IMR-90 (cell line): Measurements from ENCODE around the gene RAF1. TPM values are rescaled to one million over a fixed set of nuclear protein-coding genes. Genes with fewer than 3 reads are reported as not detected.

Experiments used
- ATAC-seq: fragments of 200-7000 bp; cut with Tn5 transposase; 2 replicates; pipeline ENCODE4 v1.9.1; 2020; ENCODE audit warnings: low read depth, mild to moderate bottlenecking, moderate library complexity
- BruUV-seq: library from RNA; stranded (reverse); fragments of 400-500 nt; replicated peaks from 2 replicates; lab custom pipeline; 2021; lab: Mats Ljungman, UMichigan
- CTCF ChIA-PET: fragments of 300-600 bp; formaldehyde crosslinking; extraction: SDS; loops from one replicate; lab custom pipeline; 2021; ENCODE audit warnings: antibody characterized with exemption; lab: Yijun Ruan, JAX
- POLR2A ChIA-PET: fragments of 300-600 bp; sonication (Branson Sonifier 250); formaldehyde crosslinking; loops from one replicate; lab custom pipeline; 2022; ENCODE audit warnings: antibody characterized with exemption; ENCODE audit not compliant: unreplicated experiment; lab: Charles Lee
- DNase-seq: peaks from one replicate; pipeline ENCODE4 v3.0.0; 2013
- H2AFZ ChIP-seq: replicated peaks from 2 replicates; pipeline ENCODE3; 2013; ENCODE audit warnings: low read length, mild to moderate bottlenecking; ENCODE audit not compliant: poor library complexity
- H2AK5ac ChIP-seq: 2 replicates; pipeline ENCODE4 v1.6.1; 2013; ENCODE audit warnings: low read depth, low read length, inconsistent platforms
- H2AK9ac ChIP-seq: replicated peaks from 2 replicates; pipeline ENCODE3; 2013; ENCODE audit warnings: mild to moderate bottlenecking, low read depth, low read length, moderate library complexity; ENCODE audit not compliant: poor library complexity
- H2BK120ac ChIP-seq: 2 replicates; pipeline ENCODE4 v1.6.1; 2013; ENCODE audit warnings: low read depth, low read length, inconsistent platforms
- H2BK15ac ChIP-seq: 3 replicates; pipeline ENCODE4 v1.6.1; 2013; ENCODE audit warnings: low read depth, low read length, inconsistent platforms
- H2BK20ac ChIP-seq: 2 replicates; pipeline ENCODE4 v1.6.1; 2013; ENCODE audit warnings: low read depth, mild to moderate bottlenecking, inconsistent platforms, low read length, moderate library complexity
- H2BK5ac ChIP-seq: 2 replicates; pipeline ENCODE4 v1.6.1; 2013; ENCODE audit warnings: mild to moderate bottlenecking, low read depth, low read length, inconsistent platforms; ENCODE audit not compliant: poor library complexity, severe bottlenecking
- H3K14ac ChIP-seq: replicated peaks from 2 replicates; pipeline ENCODE4 v1.6.1; 2013; ENCODE audit warnings: low read depth, low read length, inconsistent platforms
- H3K18ac ChIP-seq: 2 replicates; pipeline ENCODE4 v1.6.1; 2013; ENCODE audit warnings: low read depth, low read length, control low read depth
- H3K23ac ChIP-seq: 2 replicates; pipeline ENCODE4 v1.6.1; 2013; ENCODE audit warnings: low read depth, low read length, inconsistent platforms
- H3K27ac ChIP-seq: 2 replicates; pipeline ENCODE4 v1.5.1; 2013; ENCODE audit warnings: mild to moderate bottlenecking, control low read depth, low read length; ENCODE audit not compliant: insufficient read depth
- H3K27me3 ChIP-seq: 2 replicates; pipeline ENCODE4 v1.6.1; 2013; ENCODE audit warnings: low read length; ENCODE audit not compliant: control insufficient read depth, insufficient read depth
- H3K36me3 ChIP-seq: 2 replicates; pipeline ENCODE4 v1.6.1; 2013; ENCODE audit warnings: low read length, mixed read lengths; ENCODE audit not compliant: control insufficient read depth, insufficient read depth
- H3K4ac ChIP-seq: 2 replicates; pipeline ENCODE4 v1.6.1; 2013; ENCODE audit warnings: low read depth, low read length, inconsistent platforms
- H3K4me1 ChIP-seq: 2 replicates; pipeline ENCODE4 v1.6.1; 2013; ENCODE audit warnings: low read length, mixed read lengths; ENCODE audit not compliant: control insufficient read depth, insufficient read depth
- H3K4me2 ChIP-seq: 2 replicates; pipeline ENCODE4 v1.6.1; 2013; ENCODE audit warnings: low read depth, mild to moderate bottlenecking, control low read depth, low read length, moderate library complexity
- H3K4me3 ChIP-seq: 2 replicates; pipeline ENCODE4 v1.5.1; 2013; ENCODE audit warnings: low read depth, mild to moderate bottlenecking, control low read depth, low read length, moderate library complexity; ENCODE audit not compliant: insufficient read depth
- H3K56ac ChIP-seq: 2 replicates; pipeline ENCODE4 v1.6.1; 2013; ENCODE audit warnings: low read length, inconsistent platforms; ENCODE audit not compliant: insufficient read depth; ENCODE audit errors: extremely low read depth
- H3K79me1 ChIP-seq, 2 experiments: 2 replicates each; pipeline ENCODE4 v1.6.1; 2013; ENCODE audit warnings: low read length in 2 of 2, inconsistent platforms in 1 of 2, low read depth in 1 of 2
- H3K9ac ChIP-seq: 2 replicates; pipeline ENCODE4 v1.6.1; 2013; ENCODE audit warnings: low read depth, low read length, control low read depth
- H3K9me1 ChIP-seq: 2 replicates; pipeline ENCODE4 v1.6.1; 2013; ENCODE audit warnings: low read length, inconsistent platforms; ENCODE audit not compliant: insufficient read depth
- H3K9me3 ChIP-seq: 2 replicates; pipeline ENCODE4 v1.6.1; 2013; ENCODE audit warnings: low read length; ENCODE audit not compliant: control insufficient read depth, insufficient read depth
- H4K20me1 ChIP-seq: 2 replicates; pipeline ENCODE4 v1.6.1; 2013; ENCODE audit warnings: low read length, inconsistent platforms; ENCODE audit not compliant: insufficient read depth
- H4K5ac ChIP-seq: 2 replicates; pipeline ENCODE4 v1.6.1; 2013; ENCODE audit warnings: mild to moderate bottlenecking, low read depth, low read length, control low read depth
- H4K8ac ChIP-seq, 2 experiments: 2 replicates each; pipeline ENCODE4 v1.6.1; 2013; ENCODE audit warnings: low read depth in 2 of 2, low read length in 2 of 2, control low read depth in 1 of 2, inconsistent platforms in 1 of 2
- H4K91ac ChIP-seq: 2 replicates; pipeline ENCODE4 v1.6.1; 2013; ENCODE audit warnings: low read depth, low read length, inconsistent platforms; ENCODE audit not compliant: insufficient read depth
- BHLHE40 ChIP-seq: fragments of 150-350 bp; IDR thresholded peaks from 2 replicates; pipeline ENCODE4 v1.6.1; 2016; ENCODE audit warnings: mild to moderate bottlenecking, low read depth, low read length
- CHD1 ChIP-seq: IDR thresholded peaks from 2 replicates; pipeline ENCODE4 v1.6.1; 2012; ENCODE audit warnings: low read depth, low read length, improper control_type of control experiment
- MAFK ChIP-seq: IDR thresholded peaks from 2 replicates; pipeline ENCODE4 v1.6.1; 2012; ENCODE audit warnings: low read depth, low read length, improper control_type of control experiment
- WGBS, 2 experiments: methylation state at CpG; one replicate each; pipeline versions ENCODE4 v1.1.5 to v1.1.7; 2013; ENCODE audit warnings: missing lambda C conversion rate in 2 of 2; ENCODE audit not compliant: insufficient read length in 1 of 2; ENCODE audit errors: extremely low coverage in 2 of 2; 5-methylcytosine and 5-hydroxymethylcytosine counted together
- dilution Hi-C: fragments of 300-500 bp; cut with HindIII; formaldehyde crosslinking; loops from one replicate; pipeline ENCODE4 v1.14.3; 2018; ENCODE audit warnings: low sequenced_read_pairs; ENCODE audit not compliant: unreplicated experiment
- in situ Hi-C: fragments of 300-500 bp; cut with MboI; formaldehyde crosslinking; loops from 3 replicates; pipeline ENCODE4 v1.14.3; 2019; ENCODE audit warnings: low sequenced_read_pairs, inconsistent platforms, mixed read lengths
- intact Hi-C: fragments of 100-400 bp; cut with micrococcal nuclease; formaldehyde crosslinking; loops from 2 replicates; pipeline ENCODE4 v1.10.0; 2022
- polyA plus RNA-seq, 3 experiments: library from polyadenylated mRNA; depleted of rRNA; stranded (reverse); fragments of >200 nt; gene quantifications; 2 replicates each; pipeline ENCODE4 v1.2.3, GENCODE V29; 2012; ENCODE audit warnings: low replicate concordance in 1 of 3
- total RNA-seq: library from RNA; depleted of rRNA; stranded (reverse); fragments of >200 nt; gene quantifications from 2 replicates; pipeline ENCODE4 v1.2.3, GENCODE V29; 2012

Gene RAF1
- total and polyA plus RNA-seq, 2 of the 4 experiments (the other 2 are of a cell fraction) = 115 to 151 TPM

- no peak overlapping the region for H3K4me2 ChIP-seq
- BruUV-seq = no TSS peak
- no peaks in the 10 kb centered on the region for H3K79me1 ChIP-seq
- 83% methylated on average over 1 of the region's 7 CpGs; no CpG with 5 or more reads in 1 of the 2 experiments for WGBS, 2 experiments
- ATAC-seq (no peak), DNase-seq (no peak)
- H2BK120ac ChIP-seq = no peak overlapping the region
- H3K18ac ChIP-seq = no peak overlapping the region
- H3K27ac ChIP-seq = no peak overlapping the region
- H3K9me1 ChIP-seq = no peaks in the 10 kb centered on the region
- CTCF ChIA-PET = no interaction called here
- no peak overlapping the region for H2BK15ac ChIP-seq
- H3K27me3 ChIP-seq = no peaks in the 10 kb centered on the region
- H3K9ac ChIP-seq = no peak overlapping the region
- no peak overlapping the region for H2AFZ ChIP-seq
- TF ChIP-seq BHLHE40 (no peak), CHD1 (no peak), MAFK (peak; percentile 48)
- H3K14ac ChIP-seq = no peak overlapping the region
- intact Hi-C loops (no loop called here), dilution Hi-C loops (no loop called here), in situ Hi-C loops (no loop called here)
- no peak overlapping the region for H2AK9ac ChIP-seq
- POLR2A ChIA-PET = no interaction called here
- no peak overlapping the region for H4K5ac ChIP-seq
- H4K20me1 ChIP-seq = no peaks in the 10 kb centered on the region
- H4K91ac ChIP-seq = no peak overlapping the region
- no peak overlapping the region for H3K56ac ChIP-seq
- H4K8ac ChIP-seq = no peak overlapping the region
- no peak overlapping the region for H3K4me3 ChIP-seq
- no peak overlapping the region for H2BK5ac ChIP-seq
- H3K9me3 ChIP-seq = no peaks in the 10 kb centered on the region
- H3K4me1 ChIP-seq = no peaks in the 10 kb centered on the region
- no peak overlapping the region for H2AK5ac ChIP-seq
- H3K36me3 ChIP-seq = no peaks in the 10 kb centered on the region
- H3K4ac ChIP-seq = no peak overlapping the region
- H3K23ac ChIP-seq = no peak overlapping the region
- H2BK20ac ChIP-seq = no peak overlapping the region
These were observed 113.8 kb downstream of the RAF1 start for GRCh38 chr3:12549971-12550760.
